RWPE2 (cell line): ENCODE data around the gene LRRN4CL.
A peak's percentile ranks its signal among the peaks of the same experiment; 100 is the strongest.

Experiments used
- ATAC-seq: fragments of 200-7000 bp; cut with Tn5 transposase; 3 replicates; pipeline ENCODE4 v1.9.1; 2021; ENCODE audit warnings: low read depth
- DNase-seq: peaks from one replicate; pipeline ENCODE4 v3.0.0-alpha.2; 2020; ENCODE audit warnings: low spot score
- H3K27ac ChIP-seq: fragments of 450-650 bp; 2 replicates; pipeline ENCODE4 v1.5.1; 2017; ENCODE audit warnings: mild to moderate bottlenecking; ENCODE audit not compliant: poor library complexity, severe bottlenecking
- H3K27me3 ChIP-seq: fragments of 250-450 bp; sonication (Bioruptor Pico); 2 replicates; pipeline ENCODE4 v1.5.1; 2021; ENCODE audit warnings: mild to moderate bottlenecking, moderate library complexity; ENCODE audit not compliant: insufficient read depth, poor library complexity, severe bottlenecking
- H3K36me3 ChIP-seq: fragments of 250-450 bp; sonication (Bioruptor Pico); 2 replicates; pipeline ENCODE4 v1.5.1; 2020; ENCODE audit warnings: low read depth, mild to moderate bottlenecking, moderate library complexity
- H3K4me1 ChIP-seq: fragments of 250-450 bp; sonication (Bioruptor Pico); 2 replicates; pipeline ENCODE4 v1.5.1; 2021; ENCODE audit warnings: mild to moderate bottlenecking, moderate library complexity; ENCODE audit not compliant: insufficient read depth, poor library complexity, severe bottlenecking
- H3K4me3 ChIP-seq: fragments of 250-450 bp; sonication (Bioruptor Pico); 2 replicates; pipeline ENCODE4 v1.5.1; 2021; ENCODE audit warnings: mild to moderate bottlenecking, moderate library complexity; ENCODE audit not compliant: severe bottlenecking
- H3K9me3 ChIP-seq: fragments of 250-450 bp; sonication (Bioruptor Pico); 2 replicates; pipeline ENCODE4 v1.5.1; 2021; ENCODE audit warnings: mild to moderate bottlenecking, moderate library complexity; ENCODE audit not compliant: severe bottlenecking
- TF ChIP-seq, protein P1 (sequence below): fragments of 450-650 bp; IDR thresholded peaks from one replicate; pipeline ENCODE4 v1.5.1; 2017; ENCODE audit warnings: mild to moderate bottlenecking, moderate library complexity; ENCODE audit not compliant: poor library complexity, severe bottlenecking

Gene LRRN4CL

DNA sequence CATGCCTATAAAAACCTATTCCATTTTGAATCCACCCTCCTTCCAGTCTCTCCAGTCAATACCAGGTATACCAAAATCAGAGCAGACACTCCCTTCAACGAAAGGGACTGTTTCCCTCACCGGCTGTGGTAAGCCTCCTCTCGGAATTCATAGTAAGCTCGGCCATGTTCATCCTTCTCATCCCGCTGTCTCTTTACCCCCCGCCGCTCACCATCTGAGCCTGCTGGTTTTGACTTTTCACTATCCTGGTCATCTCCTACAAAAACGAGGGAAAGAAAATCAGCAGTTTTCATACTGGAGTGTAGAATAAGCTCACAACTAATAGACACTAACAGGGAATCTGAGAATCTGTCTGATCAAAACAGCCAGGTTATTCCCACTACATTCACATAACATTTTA lies 34.8 kb upstream of the LRRN4CL start:
- Histone ChIP-seq H3K4me3 (peak overlapping the region; percentile 67), H3K9me3 (no peaks in the 10 kb centered on the region), H3K36me3 (peaks cover 72% of the 10 kb centered on the region), H3K27ac (no peak overlapping the region), H3K27me3 (no peaks in the 10 kb centered on the region), H3K4me1 (peaks cover 5% of the 10 kb centered on the region)
- DNase-seq (no peak), ATAC-seq (no peak)
- TF ChIP-seq, protein P1, sequence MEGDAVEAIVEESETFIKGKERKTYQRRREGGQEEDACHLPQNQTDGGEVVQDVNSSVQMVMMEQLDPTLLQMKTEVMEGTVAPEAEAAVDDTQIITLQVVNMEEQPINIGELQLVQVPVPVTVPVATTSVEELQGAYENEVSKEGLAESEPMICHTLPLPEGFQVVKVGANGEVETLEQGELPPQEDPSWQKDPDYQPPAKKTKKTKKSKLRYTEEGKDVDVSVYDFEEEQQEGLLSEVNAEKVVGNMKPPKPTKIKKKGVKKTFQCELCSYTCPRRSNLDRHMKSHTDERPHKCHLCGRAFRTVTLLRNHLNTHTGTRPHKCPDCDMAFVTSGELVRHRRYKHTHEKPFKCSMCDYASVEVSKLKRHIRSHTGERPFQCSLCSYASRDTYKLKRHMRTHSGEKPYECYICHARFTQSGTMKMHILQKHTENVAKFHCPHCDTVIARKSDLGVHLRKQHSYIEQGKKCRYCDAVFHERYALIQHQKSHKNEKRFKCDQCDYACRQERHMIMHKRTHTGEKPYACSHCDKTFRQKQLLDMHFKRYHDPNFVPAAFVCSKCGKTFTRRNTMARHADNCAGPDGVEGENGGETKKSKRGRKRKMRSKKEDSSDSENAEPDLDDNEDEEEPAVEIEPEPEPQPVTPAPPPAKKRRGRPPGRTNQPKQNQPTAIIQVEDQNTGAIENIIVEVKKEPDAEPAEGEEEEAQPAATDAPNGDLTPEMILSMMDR: no peak

GRCh38 chr11:62721994-62722393 lies 32.7 kb upstream of the LRRN4CL start:
- Histone ChIP-seq H3K4me3 (no peak overlapping the region), H3K27me3 (no peaks in the 10 kb centered on the region), H3K36me3 (peaks cover 94% of the 10 kb centered on the region), H3K4me1 (peaks cover 5% of the 10 kb centered on the region), H3K27ac (no peak overlapping the region), H3K9me3 (no peaks in the 10 kb centered on the region)
- TF ChIP-seq, protein P1: no peak
- no peak for DNase-seq
- ATAC-seq: no peak

DNA sequence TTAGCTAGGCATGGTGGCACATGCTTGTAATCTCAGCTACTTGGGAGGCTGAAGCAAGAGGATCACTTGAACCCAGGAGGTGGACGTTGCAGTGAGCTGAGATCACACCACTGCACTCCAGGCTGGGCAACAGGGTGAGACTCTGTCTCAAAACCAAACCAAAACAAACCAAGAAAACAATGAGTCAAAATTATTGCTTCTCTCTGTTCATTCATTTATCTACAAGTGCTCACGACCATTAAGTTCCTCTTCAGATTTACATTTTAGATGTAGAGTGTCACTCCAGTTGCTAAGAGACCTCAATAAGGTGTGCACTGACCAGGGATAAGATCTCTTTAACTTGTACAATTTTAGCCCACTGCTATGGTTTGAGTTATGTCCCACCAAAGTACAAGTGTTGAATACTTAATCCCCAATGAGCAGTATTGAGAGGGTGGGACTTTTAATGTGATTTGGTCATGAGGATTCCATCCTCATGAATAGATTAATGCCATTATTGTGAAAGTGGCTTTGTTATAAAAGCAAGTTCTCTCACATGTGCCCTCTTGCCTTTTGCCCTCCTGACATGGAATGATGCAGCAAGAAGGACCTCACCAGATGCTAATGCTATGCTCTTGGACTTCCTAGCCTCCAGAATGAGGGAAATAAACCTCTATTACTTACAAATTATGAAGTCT lies 30.1 kb upstream of the LRRN4CL start:
- no peak overlapping the region for H3K4me3 ChIP-seq
- no peak for ATAC-seq
- peaks cover 2% of the 10 kb centered on the region for H3K4me1 ChIP-seq
- TF ChIP-seq, protein P1: no peak
- H3K36me3 ChIP-seq: peaks cover 97% of the 10 kb centered on the region
- H3K27me3 ChIP-seq: no peaks in the 10 kb centered on the region
- H3K9me3 ChIP-seq: no peaks in the 10 kb centered on the region
- H3K27ac ChIP-seq: no peak overlapping the region
- no peak for DNase-seq

DNA sequence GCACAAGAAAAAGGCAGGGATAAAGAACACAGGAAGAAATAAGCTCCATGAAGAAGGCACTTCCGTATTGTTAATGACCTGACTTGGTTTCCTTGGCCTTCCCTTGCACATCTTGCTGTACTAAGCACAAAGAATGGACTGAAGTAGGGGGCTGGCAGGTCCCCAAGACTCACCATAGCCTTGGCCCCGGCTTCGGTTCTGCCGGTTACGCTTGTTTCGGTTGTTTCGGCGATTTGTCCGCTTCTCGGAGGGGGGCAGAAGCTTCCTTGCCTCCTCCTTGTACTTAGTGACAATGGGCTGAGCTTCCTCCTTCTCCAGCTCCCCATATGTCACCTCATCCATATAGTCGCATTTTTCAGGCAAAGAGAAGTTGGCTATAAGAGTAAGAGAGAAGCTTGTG lies 27.5 kb upstream of the LRRN4CL start:
- Histone ChIP-seq H3K36me3 (peaks cover 92% of the 10 kb centered on the region), H3K27me3 (no peaks in the 10 kb centered on the region), H3K27ac (no peak overlapping the region), H3K9me3 (no peaks in the 10 kb centered on the region), H3K4me1 (no peaks in the 10 kb centered on the region), H3K4me3 (no peak overlapping the region)
- TF ChIP-seq, protein P1: no peak
- no peak for ATAC-seq
- no peak for DNase-seq

- H3K27ac ChIP-seq: no peak overlapping the region
- no peak for ATAC-seq
Measured at GRCh38 chr11:62716206-62716605, 26.9 kb upstream of the LRRN4CL start.

More at GRCh38 chr11:62716206-62716605, 26.9 kb upstream of the LRRN4CL start:
- Histone ChIP-seq H3K36me3 (peaks cover 92% of the 10 kb centered on the region), H3K27me3 (no peaks in the 10 kb centered on the region), H3K4me3 (no peak overlapping the region), H3K9me3 (no peaks in the 10 kb centered on the region), H3K4me1 (no peaks in the 10 kb centered on the region)
- DNase-seq: no peak
- TF ChIP-seq, protein P1: no peak
